H1 (cell line): ENCODE data around the gene IFNL1. TPM values are rescaled to one million over a fixed set of nuclear protein-coding genes. Genes with fewer than 3 reads are reported as not detected.

Source experiments
- CTCF ChIA-PET: fragments of 300-600 bp; sonication (Branson Sonifier 250); formaldehyde crosslinking; loops from one replicate; lab custom pipeline; 2021; ENCODE audit not compliant: partially characterized antibody; lab: Charles Lee
- POLR2A ChIA-PET: fragments of 300-600 bp; sonication (Branson Sonifier 250); formaldehyde crosslinking; loops from one replicate; lab custom pipeline; 2021; ENCODE audit warnings: inconsistent platforms; ENCODE audit not compliant: partially characterized antibody; lab: Charles Lee
- DNase-seq, 2 experiments: peaks; one replicate each; pipeline versions ENCODE4 v3.0.0 to v3.0.0-alpha.2; 2010 to 2022; ENCODE audit warnings: low spot score in 2 of 2, low read depth in 1 of 2, mixed read lengths in 1 of 2
- FAIRE-seq: peaks from 2 replicates; lab custom pipeline; 2011; peaks lifted over from hg19 to GRCh38; lab: Jason Lieb, UNC
- H2AFZ ChIP-seq: 2 replicates; pipeline ENCODE4 v1.8.1; 2012; ENCODE audit warnings: low read length, inconsistent platforms
- H2AK5ac ChIP-seq: 2 replicates; pipeline ENCODE4 v1.6.1; 2013; ENCODE audit warnings: low read depth, low read length
- H2BK120ac ChIP-seq: replicated peaks from 2 replicates; pipeline ENCODE3; 2013; ENCODE audit warnings: low read depth, low read length, inconsistent platforms
- H2BK12ac ChIP-seq: 2 replicates; pipeline ENCODE4 v1.6.1; 2013; ENCODE audit warnings: low read depth, low read length
- H2BK15ac ChIP-seq: 2 replicates; pipeline ENCODE4 v1.6.1; 2013; ENCODE audit warnings: low read length
- H2BK20ac ChIP-seq: 2 replicates; pipeline ENCODE4 v1.6.1; 2013; ENCODE audit warnings: low read length
- H2BK5ac ChIP-seq: 2 replicates; pipeline ENCODE4 v1.6.1; 2013; ENCODE audit warnings: low read depth, low read length
- H3K14ac ChIP-seq: 2 replicates; pipeline ENCODE4 v1.6.1; 2013; ENCODE audit warnings: inconsistent platforms; ENCODE audit not compliant: insufficient read length
- H3K18ac ChIP-seq: 2 replicates; pipeline ENCODE4 v1.6.1; 2013; ENCODE audit warnings: low read length; ENCODE audit errors: extremely low read depth
- H3K23ac ChIP-seq: 2 replicates; pipeline ENCODE4 v1.6.1; 2013; ENCODE audit warnings: inconsistent platforms; ENCODE audit not compliant: insufficient read length
- H3K23me2 ChIP-seq: 2 replicates; pipeline ENCODE4 v1.6.1; 2013; ENCODE audit warnings: low read depth, low read length
- H3K27ac ChIP-seq: 2 replicates; pipeline ENCODE4 v1.6.1; 2011; ENCODE audit warnings: low read depth, low read length, inconsistent platforms
- H3K27me3 ChIP-seq, 4 experiments: replicated peaks in 1 of 4; 1 replicate in 1 of 4; 2 replicates in 3 of 4; pipeline versions ENCODE4 v1.6.1 to v1.8.1; 2011 to 2013; ENCODE audit warnings: low read length in 3 of 4, mild to moderate bottlenecking in 3 of 4, inconsistent platforms in 2 of 4, mixed read lengths in 2 of 4, moderate library complexity in 1 of 4; ENCODE audit not compliant: control insufficient read depth in 3 of 4, insufficient read depth in 3 of 4; ENCODE audit errors: extremely low read depth in 1 of 4
- H3K36me3 ChIP-seq, 4 experiments: 2 replicates each; pipeline versions ENCODE4 v1.6.1 to v1.8.1; 2011 to 2013; ENCODE audit warnings: mild to moderate bottlenecking in 4 of 4, low read length in 3 of 4, moderate library complexity in 2 of 4, control low read depth in 1 of 4, inconsistent platforms in 1 of 4; ENCODE audit not compliant: insufficient read depth in 4 of 4, control insufficient read depth in 2 of 4
- H3K4ac ChIP-seq: replicated peaks from 2 replicates; pipeline ENCODE3; 2013; ENCODE audit warnings: low read length, low read depth, mixed read lengths, inconsistent platforms; ENCODE audit not compliant: insufficient read length
- H3K4me1 ChIP-seq, 4 experiments: replicated peaks in 1 of 4; 1 replicate in 1 of 4; 2 replicates in 3 of 4; pipeline versions ENCODE4 v1.6.1 to v1.8.1; 2011 to 2013; ENCODE audit warnings: low read length in 3 of 4, inconsistent platforms in 2 of 4, mixed read lengths in 1 of 4; ENCODE audit not compliant: insufficient read depth in 4 of 4, control insufficient read depth in 3 of 4
- H3K4me2 ChIP-seq, 2 experiments: 2 replicates each; pipeline versions ENCODE4 v1.6.1 to v1.8.1; 2011 to 2013; ENCODE audit warnings: low read depth in 2 of 2, low read length in 2 of 2, control low read depth in 1 of 2, inconsistent platforms in 1 of 2, mild to moderate bottlenecking in 1 of 2; ENCODE audit not compliant: insufficient read depth in 1 of 2
- H3K4me3 ChIP-seq, 4 experiments: fragments of 200-600, 300-600 bp in 1 of 4; sonication (generic), shearing (Covaris generic), sonication (Bioruptor Twin) in 1 of 4; 2 replicates each; pipeline versions ENCODE4 v1.5.1 to v1.8.1; 2011 to 2016; ENCODE audit warnings: low read length in 4 of 4, low read depth in 3 of 4, control low read depth in 2 of 4, inconsistent platforms in 2 of 4, mild to moderate bottlenecking in 2 of 4, mixed read lengths in 1 of 4, moderate library complexity in 1 of 4; ENCODE audit not compliant: insufficient read depth in 2 of 4; ENCODE audit errors: extremely low read depth in 1 of 4
- H3K56ac ChIP-seq: replicated peaks from 2 replicates; pipeline ENCODE3; 2013; ENCODE audit warnings: low read depth, mild to moderate bottlenecking, mixed read lengths, low read length, inconsistent platforms; ENCODE audit not compliant: insufficient read length
- H3K79me1 ChIP-seq: 2 replicates; pipeline ENCODE4 v1.6.1; 2013; ENCODE audit warnings: low read depth, low read length, control low read depth
- H3K79me2 ChIP-seq, 2 experiments: 2 replicates each; pipeline versions ENCODE4 v1.6.1 to v1.8.1; 2012 to 2013; ENCODE audit warnings: low read length in 2 of 2, mild to moderate bottlenecking in 2 of 2, inconsistent platforms in 1 of 2; ENCODE audit not compliant: insufficient read depth in 2 of 2, control insufficient read depth in 1 of 2
- H3K9ac ChIP-seq, 4 experiments: replicated peaks in 1 of 4; 1 replicate in 1 of 4; 2 replicates in 3 of 4; pipeline versions ENCODE4 v1.6.1 to v1.8.1; 2011 to 2013; ENCODE audit warnings: low read depth in 3 of 4, low read length in 3 of 4, control low read depth in 2 of 4, mild to moderate bottlenecking in 2 of 4, moderate library complexity in 2 of 4, inconsistent platforms in 1 of 4; ENCODE audit errors: extremely low read depth in 1 of 4
- H3K9me3 ChIP-seq, 2 experiments: 2 replicates each; pipeline versions ENCODE4 v1.6.1 to v1.8.1; 2012 to 2013; ENCODE audit warnings: mild to moderate bottlenecking in 2 of 2, moderate library complexity in 2 of 2, control low read depth in 1 of 2, inconsistent platforms in 1 of 2, low read depth in 1 of 2, low read length in 1 of 2, mixed read lengths in 1 of 2; ENCODE audit not compliant: insufficient read depth in 2 of 2
- H4K20me1 ChIP-seq, 2 experiments: replicated peaks in 1 of 2; 2 replicates each; pipeline versions ENCODE3 to v1.8.1; 2011 to 2013; ENCODE audit warnings: inconsistent platforms in 2 of 2, low read length in 2 of 2, mild to moderate bottlenecking in 1 of 2; ENCODE audit not compliant: insufficient read depth in 2 of 2, control insufficient read depth in 1 of 2
- H4K5ac ChIP-seq: 2 replicates; pipeline ENCODE4 v1.6.1; 2013; ENCODE audit warnings: low read length, low read depth, mixed read lengths, inconsistent platforms; ENCODE audit not compliant: insufficient read length
- H4K8ac ChIP-seq: 2 replicates; pipeline ENCODE4 v1.8.0; 2013; ENCODE audit warnings: mild to moderate bottlenecking, moderate library complexity, low read length, inconsistent platforms; ENCODE audit not compliant: insufficient read depth; ENCODE audit errors: extremely low read depth
- H4K91ac ChIP-seq: replicated peaks from 2 replicates; pipeline ENCODE3; 2013; ENCODE audit warnings: low read length, mixed read lengths, inconsistent platforms; ENCODE audit not compliant: insufficient read length
- BACH1 ChIP-seq: IDR thresholded peaks from 2 replicates; pipeline ENCODE4 v1.6.1; 2012; ENCODE audit warnings: low read length, improper control_type of control experiment
- CBX8 ChIP-seq: fragments of 300-800, 300-1000 bp; sonication (generic); IDR thresholded peaks from 2 replicates; pipeline ENCODE4 v1.7.1; 2016; ENCODE audit warnings: low read depth, low read length, borderline replicate concordance
- CREB1 ChIP-seq: IDR thresholded peaks from 2 replicates; pipeline ENCODE4 v1.6.1; 2012; ENCODE audit warnings: inconsistent platforms
- EZH2 ChIP-seq: fragments of 200-600 bp; sonication (generic); IDR thresholded peaks from 2 replicates; pipeline ENCODE4 v1.7.1; 2012; ENCODE audit warnings: low read depth, mild to moderate bottlenecking, moderate library complexity, low read length, inconsistent platforms; ENCODE audit not compliant: severe bottlenecking
- FOSL1 ChIP-seq: IDR thresholded peaks from 2 replicates; pipeline ENCODE4 v1.6.1; 2011; ENCODE audit warnings: mild to moderate bottlenecking, low read depth, low read length, moderate library complexity; ENCODE audit not compliant: insufficient read depth
- GTF2F1 ChIP-seq: IDR thresholded peaks from 2 replicates; pipeline ENCODE4 v1.6.1; 2012; ENCODE audit warnings: low read depth, low read length, improper control_type of control experiment, borderline replicate concordance
- KDM1A ChIP-seq: fragments of 200-600, 300-600 bp; sonication (generic); IDR thresholded peaks from 2 replicates; pipeline ENCODE4 v1.7.1; 2016; ENCODE audit warnings: mild to moderate bottlenecking, low read length, borderline replicate concordance
- MAFK ChIP-seq: IDR thresholded peaks from 2 replicates; pipeline ENCODE4 v1.6.1; 2012; ENCODE audit warnings: low read depth, mild to moderate bottlenecking, improper control_type of control experiment, low read length
- POLR2AphosphoS5 ChIP-seq: IDR thresholded peaks from 2 replicates; pipeline ENCODE4 v1.6.1; 2011; ENCODE audit warnings: low read depth, low read length
- RBBP5 ChIP-seq: IDR thresholded peaks from 2 replicates; pipeline ENCODE4 v1.7.1; 2012; ENCODE audit warnings: low read depth, mild to moderate bottlenecking, inconsistent platforms, low read length, moderate library complexity, borderline replicate concordance
- YY1 ChIP-seq: IDR thresholded peaks from 2 replicates; pipeline ENCODE4 v1.6.1; 2011; ENCODE audit warnings: low read depth, mild to moderate bottlenecking, low read length
- WGBS, 2 experiments: shearing (Covaris generic) in 1 of 2; methylation state at CpG; one replicate each; pipeline versions ENCODE4 v1.1.6 to v1.1.7; 2013 to 2015; ENCODE audit warnings: low lambda C conversion rate in 2 of 2, mixed read lengths in 2 of 2, inconsistent platforms in 1 of 2, low coverage in 1 of 2, missing lambda C conversion rate in 1 of 2; ENCODE audit not compliant: insufficient replicate concordance in 2 of 2, insufficient coverage in 1 of 2, insufficient read length in 1 of 2; ENCODE audit errors: extremely low coverage in 1 of 2, missing lambda C conversion rate in 1 of 2; 5-methylcytosine and 5-hydroxymethylcytosine counted together
- polyA plus RNA-seq, 7 experiments: library from polyadenylated mRNA; depleted of rRNA in 3 of 7; stranded (reverse) in 5 of 7; unstranded in 2 of 7; fragments of >200 nt in 5 of 7; fragments of 200-250 nt in 2 of 7; gene quantifications; 1 replicate in 5 of 7; 2 replicates in 1 of 7; 4 replicates in 1 of 7; pipeline versions ENCODE4 v1.2.1 to v1.2.3, GENCODE V29; 2011 to 2013; ENCODE audit warnings: missing spikeins in 2 of 7, mixed read lengths in 2 of 7
- total RNA-seq: library from RNA; stranded (reverse); fragmentation: NEBNext Ultra II Directional; extraction: Animal tissue kit (Norgen Biotek cat#: 25700); gene quantifications from 2 replicates; pipeline ENCODE4 v1.2.1, GENCODE V29; 2021
- TF ChIP-seq, protein P1 (sequence below): IDR thresholded peaks from 2 replicates; pipeline ENCODE4 v1.6.1; 2011; ENCODE audit warnings: low read length, improper control_type of control experiment

Gene IFNL1
- total and polyA plus RNA-seq, 2 of the 8 experiments (the other 6 are each of a cell fraction or from before 2014, with no cell fraction given), result not detected

DNA sequence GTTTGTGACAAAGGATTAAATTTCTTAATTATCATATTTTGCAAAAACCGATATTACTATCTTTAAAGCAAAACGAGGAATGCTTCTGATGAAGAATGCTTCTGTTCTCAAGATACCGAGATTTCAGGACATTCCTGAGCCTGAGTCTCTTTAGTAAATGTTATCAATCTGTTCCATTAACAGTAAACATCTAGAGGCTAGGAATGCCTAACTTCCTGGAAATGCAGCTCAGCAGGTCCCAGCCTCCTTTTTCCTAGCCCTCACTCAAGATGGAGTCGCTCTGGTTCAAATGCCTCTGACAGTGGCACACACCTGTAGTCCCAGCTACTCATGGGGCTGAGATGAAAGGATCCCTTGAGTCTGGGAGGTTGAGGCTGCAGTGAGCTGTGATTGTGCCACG, 45.1 kb upstream of the IFNL1 start:
- no peak for DNase-seq
- H2BK20ac ChIP-seq, result no peak overlapping the region
- CTCF ChIA-PET, result interaction anchor here (0.7 to 1.2 kb wide), 2 partner anchors 141 to 143 kb away, joined by 3 to 5 read pairs; no protein-coding TSS in a partner anchor
- no peak overlapping the region for H2AK5ac ChIP-seq
- no peak overlapping the region for H3K27ac ChIP-seq
- H3K79me2 ChIP-seq, result no peaks in the 10 kb centered on the region
- no peak overlapping the region for H3K4me3 ChIP-seq
- H2BK15ac ChIP-seq, result no peak overlapping the region
- H4K8ac ChIP-seq, result no peak overlapping the region
- H2BK5ac ChIP-seq, result no peak overlapping the region
- peaks cover 0 to 14% (median 7%) of the 10 kb centered on the region in 4 experiments; a peak in 5 of 7 replicates for H3K4me1 ChIP-seq
- H3K27me3 ChIP-seq, result peaks cover 29 to 40% (median 37%) of the 10 kb centered on the region in 4 experiments
- H3K4ac ChIP-seq, result no peak overlapping the region
- no peak overlapping the region for H2AFZ ChIP-seq
- no peak overlapping the region for H3K23ac ChIP-seq
- H4K20me1 ChIP-seq, result peaks cover 0 to 5% of the 10 kb centered on the region in 2 experiments
- no peak overlapping the region for H3K56ac ChIP-seq
- H4K5ac ChIP-seq, result no peak overlapping the region
- no peak for FAIRE-seq
- H3K9ac ChIP-seq, result no peak overlapping the region
- peaks cover 8% of the 10 kb centered on the region; the same call in 1 of the 2 replicates for H3K23me2 ChIP-seq
- peaks cover 0 to 3% of the 10 kb centered on the region in 2 experiments; a peak in 1 of 4 replicates for H3K9me3 ChIP-seq
- no peak overlapping the region for H4K91ac ChIP-seq
- no peaks in the 10 kb centered on the region for H3K36me3 ChIP-seq
- no peak overlapping the region for H3K14ac ChIP-seq
- H3K4me2 ChIP-seq, result no peak overlapping the region
- POLR2A ChIA-PET, result interaction anchor here (0.9 kb wide), 1 partner anchor 52 kb away, joined by 3 read pairs; no protein-coding TSS in a partner anchor
- H2BK120ac ChIP-seq, result no peak overlapping the region
- no peak overlapping the region for H3K18ac ChIP-seq
- 92% methylated on average over 5 of the region's 5 CpGs; no CpG with 5 or more reads in 1 of the 2 experiments for WGBS, 2 experiments
- no peak overlapping the region for H2BK12ac ChIP-seq
- no peaks in the 10 kb centered on the region for H3K79me1 ChIP-seq
- TF ChIP-seq POLR2AphosphoS5 (no peak), FOSL1 (no peak), CREB1 (no peak), GTF2F1 (no peak), CBX8 (no peak), EZH2 (no peak), RBBP5 (no peak), MAFK (no peak), KDM1A (no peak), BACH1 (no peak), YY1 (no peak)
- TF ChIP-seq, protein P1, sequence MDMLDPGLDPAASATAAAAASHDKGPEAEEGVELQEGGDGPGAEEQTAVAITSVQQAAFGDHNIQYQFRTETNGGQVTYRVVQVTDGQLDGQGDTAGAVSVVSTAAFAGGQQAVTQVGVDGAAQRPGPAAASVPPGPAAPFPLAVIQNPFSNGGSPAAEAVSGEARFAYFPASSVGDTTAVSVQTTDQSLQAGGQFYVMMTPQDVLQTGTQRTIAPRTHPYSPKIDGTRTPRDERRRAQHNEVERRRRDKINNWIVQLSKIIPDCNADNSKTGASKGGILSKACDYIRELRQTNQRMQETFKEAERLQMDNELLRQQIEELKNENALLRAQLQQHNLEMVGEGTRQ, result no peak
